H1 (cell line): ENCODE data around the gene CDCA3. TPM values are rescaled to one million over a fixed set of nuclear protein-coding genes. Genes with fewer than 3 reads are reported as not detected.

ENCODE experiments used
- polyA plus RNA-seq, 7 experiments: library from polyadenylated mRNA; depleted of rRNA in 3 of 7; stranded (reverse) in 5 of 7; unstranded in 2 of 7; fragments of >200 nt in 5 of 7; fragments of 200-250 nt in 2 of 7; gene quantifications; 1 replicate in 5 of 7; 2 replicates in 1 of 7; 4 replicates in 1 of 7; pipeline versions ENCODE4 v1.2.1 to v1.2.3, GENCODE V29; 2011 to 2013; ENCODE audit warnings: missing spikeins in 2 of 7, mixed read lengths in 2 of 7
- total RNA-seq: library from RNA; stranded (reverse); fragmentation: NEBNext Ultra II Directional; extraction: Animal tissue kit (Norgen Biotek cat#: 25700); gene quantifications from 2 replicates; pipeline ENCODE4 v1.2.1, GENCODE V29; 2021
- TF ChIP-seq, protein P1 (sequence below): IDR thresholded peaks from 2 replicates; pipeline ENCODE4 v1.6.1; 2012; ENCODE audit warnings: low read length, inconsistent platforms

Gene CDCA3
- total and polyA plus RNA-seq, 2 of the 8 experiments (the other 6 are each of a cell fraction or from before 2014, with no cell fraction given): 47.7 to 71.2 TPM

DNA sequence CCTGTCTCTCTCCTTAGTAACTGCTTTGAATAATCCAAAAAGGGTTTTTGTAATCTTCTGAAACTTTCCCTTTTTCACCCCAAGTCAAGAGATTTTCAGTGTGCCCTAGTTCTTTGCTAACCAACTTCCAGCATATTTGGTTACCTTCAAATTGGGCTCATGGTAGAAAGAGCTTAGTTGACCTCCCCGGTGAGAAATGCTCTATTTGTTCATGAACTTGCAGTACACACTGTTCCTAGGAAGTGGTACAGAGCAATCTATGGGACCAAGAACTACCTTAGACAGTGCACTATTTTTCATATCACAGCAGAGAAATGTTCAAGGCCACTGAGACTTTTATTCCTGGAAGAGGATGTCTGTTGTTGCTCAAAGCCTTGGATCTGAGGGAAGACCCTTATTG lies 2.5 kb upstream of the CDCA3 start (continued):
- TF ChIP-seq, protein P1, sequence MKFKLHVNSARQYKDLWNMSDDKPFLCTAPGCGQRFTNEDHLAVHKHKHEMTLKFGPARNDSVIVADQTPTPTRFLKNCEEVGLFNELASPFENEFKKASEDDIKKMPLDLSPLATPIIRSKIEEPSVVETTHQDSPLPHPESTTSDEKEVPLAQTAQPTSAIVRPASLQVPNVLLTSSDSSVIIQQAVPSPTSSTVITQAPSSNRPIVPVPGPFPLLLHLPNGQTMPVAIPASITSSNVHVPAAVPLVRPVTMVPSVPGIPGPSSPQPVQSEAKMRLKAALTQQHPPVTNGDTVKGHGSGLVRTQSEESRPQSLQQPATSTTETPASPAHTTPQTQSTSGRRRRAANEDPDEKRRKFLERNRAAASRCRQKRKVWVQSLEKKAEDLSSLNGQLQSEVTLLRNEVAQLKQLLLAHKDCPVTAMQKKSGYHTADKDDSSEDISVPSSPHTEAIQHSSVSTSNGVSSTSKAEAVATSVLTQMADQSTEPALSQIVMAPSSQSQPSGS: no peak
